RWPE1 (cell line): Measurements from ENCODE around the gene ZFR2.

ENCODE experiments used
- CTCF ChIA-PET: fragments of 350-600 bp; sonication (Branson Sonifier 250); formaldehyde crosslinking; extraction: SDS; loops from one replicate; lab custom pipeline; 2021; lab: Yijun Ruan, JAX
- POLR2A ChIA-PET: fragments of 400-600 bp; formaldehyde crosslinking; extraction: SDS; loops from one replicate; lab custom pipeline; 2020; ENCODE audit warnings: antibody characterized with exemption; ENCODE audit not compliant: low non-redundant PET; lab: Yijun Ruan, JAX
- DNase-seq: peaks from one replicate; pipeline ENCODE4 v3.0.0; 2012; ENCODE audit warnings: low spot score
- H3K27ac ChIP-seq: fragments of 450-650 bp; 2 replicates; pipeline ENCODE4 v1.5.1; 2017
- TF ChIP-seq, protein P1 (sequence below): fragments of 450-650 bp; conservative IDR thresholded peaks from 2 replicates; pipeline ENCODE4 v1.5.1; 2017; ENCODE audit warnings: low read depth, mild to moderate bottlenecking

ZFR2 gene

GRCh38 chr19:3813473-3814392 is 55.1 kb downstream of the ZFR2 start:
- TF ChIP-seq, protein P1, sequence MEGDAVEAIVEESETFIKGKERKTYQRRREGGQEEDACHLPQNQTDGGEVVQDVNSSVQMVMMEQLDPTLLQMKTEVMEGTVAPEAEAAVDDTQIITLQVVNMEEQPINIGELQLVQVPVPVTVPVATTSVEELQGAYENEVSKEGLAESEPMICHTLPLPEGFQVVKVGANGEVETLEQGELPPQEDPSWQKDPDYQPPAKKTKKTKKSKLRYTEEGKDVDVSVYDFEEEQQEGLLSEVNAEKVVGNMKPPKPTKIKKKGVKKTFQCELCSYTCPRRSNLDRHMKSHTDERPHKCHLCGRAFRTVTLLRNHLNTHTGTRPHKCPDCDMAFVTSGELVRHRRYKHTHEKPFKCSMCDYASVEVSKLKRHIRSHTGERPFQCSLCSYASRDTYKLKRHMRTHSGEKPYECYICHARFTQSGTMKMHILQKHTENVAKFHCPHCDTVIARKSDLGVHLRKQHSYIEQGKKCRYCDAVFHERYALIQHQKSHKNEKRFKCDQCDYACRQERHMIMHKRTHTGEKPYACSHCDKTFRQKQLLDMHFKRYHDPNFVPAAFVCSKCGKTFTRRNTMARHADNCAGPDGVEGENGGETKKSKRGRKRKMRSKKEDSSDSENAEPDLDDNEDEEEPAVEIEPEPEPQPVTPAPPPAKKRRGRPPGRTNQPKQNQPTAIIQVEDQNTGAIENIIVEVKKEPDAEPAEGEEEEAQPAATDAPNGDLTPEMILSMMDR: no peak
- ChIA-PET POLR2A (no interaction called here), CTCF (interaction anchor here (0.5 kb wide), 1 partner anchor 97 kb away, joined by 3 read pairs; no protein-coding TSS in a partner anchor)
- H3K27ac ChIP-seq: no peak overlapping the region
- DNase-seq: no peak

DNA sequence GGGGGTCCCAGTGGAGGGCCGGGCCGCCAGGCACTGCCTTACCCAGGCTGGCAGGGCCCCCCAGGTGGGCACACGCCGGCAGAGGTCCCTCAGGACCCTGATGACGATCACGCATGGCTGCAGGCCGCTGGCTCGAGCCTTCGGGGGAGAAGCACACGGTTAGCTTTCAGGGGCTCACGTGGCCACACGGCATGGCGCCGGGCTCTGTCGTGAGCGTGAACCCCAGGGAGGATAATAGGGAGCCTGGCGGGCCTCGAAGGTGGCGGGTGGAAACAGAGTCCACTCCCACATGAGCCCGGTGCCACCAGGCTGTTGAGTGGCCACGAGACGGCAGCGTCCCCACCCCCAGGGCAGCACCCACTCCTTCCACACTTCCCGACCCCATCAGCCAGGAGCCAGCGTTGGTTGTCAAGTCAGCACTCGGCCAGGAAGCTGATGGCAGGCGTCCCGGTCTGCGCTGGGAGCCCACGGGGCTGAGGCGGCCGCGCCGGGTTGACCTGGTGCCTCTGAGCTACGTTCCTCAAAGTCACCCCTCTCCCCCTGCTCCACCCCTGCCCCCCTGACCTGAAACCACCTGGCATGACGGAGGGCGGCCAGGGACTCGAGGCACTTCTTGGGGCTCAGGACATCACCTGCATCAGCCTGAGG is 58.0 kb downstream of the ZFR2 start:
- ChIA-PET POLR2A (no interaction called here), CTCF (no interaction called here)
- TF ChIP-seq, protein P1: no peak
- DNase-seq: no peak
- no peak overlapping the region for H3K27ac ChIP-seq

GRCh38 chr19:3809881-3810707 is 58.7 kb downstream of the ZFR2 start:
- no peak overlapping the region for H3K27ac ChIP-seq
- ChIA-PET CTCF (interaction anchor here (0.6 kb wide), 1 partner anchor 9 kb away, joined by 3 read pairs; no protein-coding TSS in a partner anchor), POLR2A (no interaction called here)
- no peak for DNase-seq
- TF ChIP-seq, protein P1: no peak

GRCh38 chr19:3808420-3809143 is 60.3 kb downstream of the ZFR2 start:
- POLR2A ChIA-PET: no interaction called here
- TF ChIP-seq, protein P1: no peak
- DNase-seq: no peak
- CTCF ChIA-PET: no interaction called here
- H3K27ac ChIP-seq: no peak overlapping the region

DNA sequence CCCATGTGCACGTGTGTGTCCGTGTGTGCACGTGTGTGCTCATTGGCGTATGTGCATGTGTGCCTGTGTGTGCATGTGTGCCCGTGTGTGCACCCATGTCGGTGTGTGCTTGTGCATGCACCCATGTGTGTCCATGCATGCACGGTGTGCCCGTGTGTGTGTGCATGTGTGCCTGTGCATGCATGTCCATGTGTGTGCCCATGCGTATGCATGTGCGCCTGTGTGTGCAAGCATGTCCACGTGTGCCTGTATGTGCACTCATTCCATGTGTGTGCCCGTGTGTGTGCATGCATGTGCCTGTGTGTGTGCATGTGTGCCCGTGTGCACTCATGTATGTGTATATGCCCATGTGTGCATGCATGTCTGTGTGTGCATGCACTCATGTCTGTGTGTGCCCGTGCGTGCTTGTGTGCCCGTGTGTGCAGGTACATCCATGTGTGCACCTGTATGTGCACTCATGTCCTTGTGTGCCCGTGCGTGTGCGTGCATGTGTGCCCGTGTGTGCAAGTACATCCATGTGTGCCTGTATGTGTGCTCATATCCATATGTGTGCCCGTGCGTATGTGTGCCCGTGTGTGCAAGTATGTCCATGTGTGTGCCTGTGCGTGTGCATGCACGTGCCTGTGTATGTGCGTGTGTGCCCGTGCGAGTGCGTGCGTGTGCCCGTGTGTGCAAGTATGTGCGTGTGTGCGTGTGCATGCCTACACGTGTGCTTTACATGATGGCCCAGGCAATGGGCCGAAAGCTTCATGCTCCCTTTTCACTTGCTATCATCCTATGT is 61.1 kb downstream of the ZFR2 start:
- TF ChIP-seq, protein P1: no peak
- CTCF ChIA-PET: no interaction called here

More for the DNA sequence above, 61.1 kb downstream of the ZFR2 start:
- no peak for DNase-seq
- H3K27ac ChIP-seq: no peak overlapping the region
- POLR2A ChIA-PET: no interaction called here
